HCT116 (cell line): Measurements from ENCODE around the gene ZNF436. TPM values are rescaled to one million over a fixed set of nuclear protein-coding genes. Genes with fewer than 3 reads are reported as not detected.

Experiments
- ATAC-seq: fragments of 200-7000 bp; cut with Tn5 transposase; 2 replicates; pipeline ENCODE4 v1.9.1; 2020; ENCODE audit warnings: mild to moderate bottlenecking, moderate library complexity
- BruUV-seq: library from RNA; stranded (reverse); fragments of 400-500 nt; replicated peaks from 2 replicates; lab custom pipeline; 2021; lab: Mats Ljungman, UMichigan
- CTCF ChIA-PET: fragments of 300-600 bp; sonication (Branson Sonifier 250); formaldehyde crosslinking; loops from one replicate; lab custom pipeline; 2021; ENCODE audit warnings: antibody characterized with exemption; lab: Charles Lee
- POLR2A ChIA-PET: fragments of 300-600, 350-600 bp; sonication (Branson Sonifier 250); formaldehyde crosslinking; loops from one replicate; lab custom pipeline; 2021; ENCODE audit warnings: antibody characterized with exemption; lab: Charles Lee
- RAD21 ChIA-PET, 2 experiments: fragments of 300-600 bp; sonication (Branson Sonifier 250); formaldehyde crosslinking; loops; one replicate each; lab custom pipeline; 2023; ENCODE audit warnings: low total read pairs in 2 of 2; ENCODE audit not compliant: uncharacterized antibody in 2 of 2, unreplicated experiment in 2 of 2, low non-redundant PET in 1 of 2; lab: Charles Lee
- DNase-seq: peaks from one replicate; pipeline ENCODE4 v3.0.0-alpha.2; 2010; ENCODE audit warnings: low read depth, low spot score
- H2AFZ ChIP-seq: fragments of 200-600 bp; shearing (Covaris generic), sonication (generic); 2 replicates; pipeline ENCODE4 v1.6.1; 2017; ENCODE audit warnings: low read depth, mixed run types, mixed read lengths, antibody characterized with exemption, low read length; ENCODE audit not compliant: poor library complexity, severe bottlenecking
- H3K27ac ChIP-seq: 2 replicates; pipeline ENCODE4 v1.5.1; 2012; ENCODE audit warnings: low read depth, low read length
- H3K27me3 ChIP-seq: fragments of 200-600 bp; sonication (generic); 2 replicates; pipeline ENCODE4 v1.6.1; 2016; ENCODE audit warnings: mixed run types, low read length, mixed read lengths; ENCODE audit not compliant: insufficient read depth
- H3K36me3 ChIP-seq, 2 experiments: fragments of 200-500 bp in 1 of 2; fragments of 200-600 bp in 1 of 2; sonication (Bioruptor generic) in 1 of 2; sonication (generic) in 1 of 2; 2 replicates each; pipeline versions ENCODE4 v1.5.1 to v1.6.1; 2014 to 2016; ENCODE audit warnings: low read length in 2 of 2, inconsistent platforms in 1 of 2, mixed read lengths in 1 of 2, mixed run types in 1 of 2; ENCODE audit not compliant: insufficient read depth in 2 of 2, control insufficient read depth in 1 of 2
- H3K4me1 ChIP-seq, 2 experiments: fragments of 200-600 bp in 1 of 2; sonication (generic) in 1 of 2; 2 replicates each; pipeline versions ENCODE4 v1.5.1 to v1.6.1; 2012 to 2017; ENCODE audit warnings: low read length in 2 of 2, inconsistent platforms in 1 of 2, mild to moderate bottlenecking in 1 of 2, mixed read lengths in 1 of 2, mixed run types in 1 of 2, moderate library complexity in 1 of 2; ENCODE audit not compliant: insufficient read depth in 2 of 2, control insufficient read depth in 1 of 2
- H3K4me2 ChIP-seq: fragments of 200-600 bp; sonication (generic); 2 replicates; pipeline ENCODE4 v1.6.1; 2017; ENCODE audit warnings: mixed run types, low read length, mixed read lengths
- H3K4me3 ChIP-seq, 2 experiments: fragments of 200-600 bp in 1 of 2; sonication (generic) in 1 of 2; replicated peaks in 1 of 2; 2 replicates each; pipeline ENCODE4 v1.5.1; 2011 to 2016; ENCODE audit warnings: low read length in 2 of 2, control low read depth in 1 of 2, low read depth in 1 of 2, mild to moderate bottlenecking in 1 of 2, mixed read lengths in 1 of 2, mixed run types in 1 of 2
- H3K79me2 ChIP-seq: fragments of 200-600 bp; sonication (generic); 2 replicates; pipeline ENCODE4 v1.6.1; 2017; ENCODE audit warnings: mild to moderate bottlenecking, mixed run types, low read length, moderate library complexity, mixed read lengths; ENCODE audit not compliant: insufficient read depth
- H3K9ac ChIP-seq: fragments of 200-600 bp; sonication (generic); 2 replicates; pipeline ENCODE4 v1.6.1; 2016; ENCODE audit warnings: low read length, mixed read lengths
- H3K9me2 ChIP-seq: fragments of 200-600 bp; sonication (generic), shearing (Covaris generic); 2 replicates; pipeline ENCODE4 v1.6.1; 2017; ENCODE audit warnings: mixed run types, mild to moderate bottlenecking, moderate library complexity; ENCODE audit not compliant: insufficient read depth
- H3K9me3 ChIP-seq, 2 experiments: fragments of 200-500 bp in 1 of 2; fragments of 200-600 bp in 1 of 2; sonication (Bioruptor generic) in 1 of 2; sonication (generic) in 1 of 2; 2 replicates each; pipeline ENCODE4 v1.6.1; 2014 to 2017; ENCODE audit warnings: low read length in 2 of 2, mixed read lengths in 2 of 2, inconsistent platforms in 1 of 2, low read depth in 1 of 2, mild to moderate bottlenecking in 1 of 2, mixed run types in 1 of 2, moderate library complexity in 1 of 2; ENCODE audit not compliant: control insufficient read depth in 1 of 2, insufficient read depth in 1 of 2
- H4K20me1 ChIP-seq: fragments of 200-600 bp; sonication (generic), shearing (Covaris generic); 2 replicates; pipeline ENCODE4 v1.6.1; 2017; ENCODE audit warnings: mixed run types, mild to moderate bottlenecking, moderate library complexity; ENCODE audit not compliant: insufficient read depth
- ATF3 ChIP-seq: IDR thresholded peaks from 2 replicates; pipeline ENCODE4 v1.6.1; 2012
- CTCF ChIP-seq, 3 experiments: fragments of 200-600 bp in 1 of 3; sonication (generic) in 1 of 3; IDR thresholded peaks in 2 of 3; conservative IDR thresholded peaks in 1 of 3; 2 replicates each; pipeline ENCODE4 v1.5.1; 2012 to 2017; ENCODE audit warnings: low read depth in 2 of 3, low read length in 2 of 3, antibody characterized with exemption in 1 of 3, borderline replicate concordance in 1 of 3, control low read depth in 1 of 3, mild to moderate bottlenecking in 1 of 3, mixed read lengths in 1 of 3, mixed run types in 1 of 3, moderate library complexity in 1 of 3; ENCODE audit not compliant: insufficient read depth in 1 of 3
- ELF1 ChIP-seq: IDR thresholded peaks from 2 replicates; pipeline ENCODE4 v1.6.1; 2012; ENCODE audit warnings: low read depth, borderline replicate concordance
- EZH2 ChIP-seq: fragments of 200-600 bp; sonication (generic); IDR thresholded peaks from 2 replicates; pipeline ENCODE4 v1.6.1; 2017; ENCODE audit warnings: antibody characterized with exemption, mixed run types
- EZH2phosphoT487 ChIP-seq: fragments of 200-600 bp; IDR thresholded peaks from 2 replicates; pipeline ENCODE4 v1.6.1; 2018; ENCODE audit warnings: antibody characterized with exemption, borderline replicate concordance
- JUND ChIP-seq: IDR thresholded peaks from 2 replicates; pipeline ENCODE4 v1.6.1; 2012
- MAX ChIP-seq: IDR thresholded peaks from 2 replicates; pipeline ENCODE4 v1.6.1; 2012
- POLR2A ChIP-seq: IDR thresholded peaks from 2 replicates; pipeline ENCODE4 v1.7.0; 2011; ENCODE audit warnings: borderline replicate concordance; ENCODE audit not compliant: insufficient read depth, insufficient read length; ENCODE audit errors: extremely low read depth
- POLR2AphosphoS5 ChIP-seq: IDR thresholded peaks from 2 replicates; pipeline ENCODE4 v1.6.1; 2011; ENCODE audit warnings: mild to moderate bottlenecking, low read depth, low read length, moderate library complexity
- RAD21 ChIP-seq: IDR thresholded peaks from 2 replicates; pipeline ENCODE4 v1.6.1; 2012; ENCODE audit warnings: low read depth, mild to moderate bottlenecking
- REST ChIP-seq: IDR thresholded peaks from 2 replicates; pipeline ENCODE4 v1.6.1; 2012; ENCODE audit warnings: low read depth
- SIN3A ChIP-seq: IDR thresholded peaks from 2 replicates; pipeline ENCODE4 v1.6.1; 2012; ENCODE audit warnings: low read depth
- SP1 ChIP-seq: IDR thresholded peaks from 2 replicates; pipeline ENCODE4 v1.6.1; 2012; ENCODE audit warnings: low read depth
- TCF7L2 ChIP-seq: IDR thresholded peaks from 2 replicates; pipeline ENCODE4 v1.7.0; 2011; ENCODE audit warnings: borderline replicate concordance, inconsistent platforms; ENCODE audit not compliant: insufficient read depth, insufficient read length; ENCODE audit errors: extremely low read depth
- YY1 ChIP-seq: IDR thresholded peaks from 2 replicates; pipeline ENCODE4 v1.6.1; 2011; ENCODE audit warnings: low read length, low read depth, moderate library complexity, mild to moderate bottlenecking; ENCODE audit not compliant: insufficient replicate concordance; ENCODE audit errors: extremely low read depth
- ZBTB33 ChIP-seq: IDR thresholded peaks from 2 replicates; pipeline ENCODE4 v1.6.1; 2011; ENCODE audit warnings: mild to moderate bottlenecking, low read length, moderate library complexity; ENCODE audit not compliant: insufficient replicate concordance; ENCODE audit errors: extremely low read depth
- ZNF274 ChIP-seq: fragments of 200-500 bp; sonication (Bioruptor generic); IDR thresholded peaks from 2 replicates; pipeline ENCODE4 v1.6.1; 2014; ENCODE audit warnings: mild to moderate bottlenecking, low read depth, low read length, inconsistent platforms
- intact Hi-C: fragments of 100-400 bp; cut with micrococcal nuclease; formaldehyde crosslinking; loops from 2 replicates; pipeline ENCODE4 v1.10.0; 2022
- total RNA-seq: library from RNA; stranded (reverse); gene quantifications from one replicate; pipeline ENCODE4 v1.2.1, GENCODE V29; 2021; ENCODE audit not compliant: unreplicated experiment

ZNF436 gene
- total RNA-seq, 1 experiment from 2014 or later = 8.1 TPM

GRCh38 chr1:23331713-23332112 lies 37.9 kb downstream of the ZNF436 start:
- BruUV-seq = no TSS peak
- H3K36me3 ChIP-seq = peaks cover 48 to 68% of the 10 kb centered on the region in 2 experiments
- no peaks in the 10 kb centered on the region for H3K27me3 ChIP-seq
- no peak overlapping the region for H3K4me2 ChIP-seq
- intact Hi-C loops = no loop called here
- TF ChIP-seq POLR2A (no peak), CTCF (IDR thresholded peaks at IDR 0.05 in 2 of 3, conservative IDR thresholded peaks at IDR 0.05 in 1 of 3; ENCODE audit: borderline replicate concordance in 1 of 3, insufficient read depth in 1 of 3, low read depth in 2 of 3, low read length in 2 of 3) (no peak), REST (no peak), YY1 (no peak), ZNF274 (no peak), ZBTB33 (no peak), MAX (no peak), SIN3A (no peak), RAD21 (no peak), ATF3 (no peak), ELF1 (no peak), POLR2AphosphoS5 (no peak), EZH2phosphoT487 (no peak), JUND (no peak), SP1 (no peak), EZH2 (no peak), TCF7L2 (no peak)
- H2AFZ ChIP-seq = no peak overlapping the region
- ChIA-PET RAD21 (no interaction called here), CTCF (no interaction called here), POLR2A (no interaction called here)
- H3K27ac ChIP-seq = no peak overlapping the region
- peaks cover 98% of the 10 kb centered on the region for H3K79me2 ChIP-seq
- H3K9me2 ChIP-seq = no peaks in the 10 kb centered on the region
- no peak overlapping the region for H3K4me3 ChIP-seq
- ATAC-seq (no peak), DNase-seq (no peak)
- H4K20me1 ChIP-seq = peaks cover 30% of the 10 kb centered on the region; the same call in 1 of the 2 replicates
- H3K9ac ChIP-seq = no peak overlapping the region
- H3K9me3 ChIP-seq = no peaks in the 10 kb centered on the region
- H3K4me1 ChIP-seq = peaks cover 3 to 29% of the 10 kb centered on the region in 2 experiments; a peak in 3 of 4 replicates
